ENCODE data around the gene FHOD3. TPM values are rescaled to one million over a fixed set of nuclear protein-coding genes. Genes with fewer than 3 reads are reported as not detected.

The FHOD3 gene
- total RNA-seq, 1 experiment from 2014 or later: 2.9 TPM

DNA sequence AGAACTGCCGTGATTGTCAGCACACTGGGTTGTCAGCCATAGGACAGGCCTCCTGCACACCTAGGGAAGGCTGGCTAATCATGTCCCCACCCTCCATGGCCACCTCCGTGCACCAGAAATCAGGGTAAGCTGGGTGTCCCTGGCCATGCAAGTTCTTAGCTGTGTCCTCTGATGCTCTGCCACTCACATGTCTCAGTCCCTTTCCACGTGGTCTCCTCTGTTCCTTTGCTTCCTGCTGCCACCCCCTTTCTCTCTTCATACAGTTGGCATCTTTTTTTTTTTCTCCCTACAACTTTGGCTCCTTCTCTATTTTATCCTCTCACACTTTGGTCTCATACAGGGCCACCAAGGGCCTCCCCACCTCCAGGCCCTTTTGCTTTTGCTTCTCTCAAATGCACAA, 377.6 kb downstream of the FHOD3 start:
- CTCF ChIA-PET: no interaction called here
- TF ChIP-seq, protein P1, sequence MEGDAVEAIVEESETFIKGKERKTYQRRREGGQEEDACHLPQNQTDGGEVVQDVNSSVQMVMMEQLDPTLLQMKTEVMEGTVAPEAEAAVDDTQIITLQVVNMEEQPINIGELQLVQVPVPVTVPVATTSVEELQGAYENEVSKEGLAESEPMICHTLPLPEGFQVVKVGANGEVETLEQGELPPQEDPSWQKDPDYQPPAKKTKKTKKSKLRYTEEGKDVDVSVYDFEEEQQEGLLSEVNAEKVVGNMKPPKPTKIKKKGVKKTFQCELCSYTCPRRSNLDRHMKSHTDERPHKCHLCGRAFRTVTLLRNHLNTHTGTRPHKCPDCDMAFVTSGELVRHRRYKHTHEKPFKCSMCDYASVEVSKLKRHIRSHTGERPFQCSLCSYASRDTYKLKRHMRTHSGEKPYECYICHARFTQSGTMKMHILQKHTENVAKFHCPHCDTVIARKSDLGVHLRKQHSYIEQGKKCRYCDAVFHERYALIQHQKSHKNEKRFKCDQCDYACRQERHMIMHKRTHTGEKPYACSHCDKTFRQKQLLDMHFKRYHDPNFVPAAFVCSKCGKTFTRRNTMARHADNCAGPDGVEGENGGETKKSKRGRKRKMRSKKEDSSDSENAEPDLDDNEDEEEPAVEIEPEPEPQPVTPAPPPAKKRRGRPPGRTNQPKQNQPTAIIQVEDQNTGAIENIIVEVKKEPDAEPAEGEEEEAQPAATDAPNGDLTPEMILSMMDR (IDR thresholded peaks at IDR 0.05; ENCODE audit: unreplicated experiment): no peak
- DNase-seq: no peak
- Mint-ChIP-seq H3K4me3 (ENCODE audit: low read depth, unreplicated experiment) (no peak overlapping the region), H3K27ac (ENCODE audit: unreplicated experiment) (no peak overlapping the region), H3K36me3 (ENCODE audit: insufficient read depth, unreplicated experiment) (no peaks in the 10 kb centered on the region), H3K27me3 (ENCODE audit: unreplicated experiment) (peaks cover 12% of the 10 kb centered on the region), H3K9me3 (ENCODE audit: low read depth, unreplicated experiment) (no peaks in the 10 kb centered on the region), H3K4me1 (ENCODE audit: low read depth, unreplicated experiment) (peaks cover 14% of the 10 kb centered on the region)
- no TSS peak for BruUV-seq (replicated peaks)
- intact Hi-C loops (cut with micrococcal nuclease; ENCODE audit: unreplicated experiment): no loop called here

DNA sequence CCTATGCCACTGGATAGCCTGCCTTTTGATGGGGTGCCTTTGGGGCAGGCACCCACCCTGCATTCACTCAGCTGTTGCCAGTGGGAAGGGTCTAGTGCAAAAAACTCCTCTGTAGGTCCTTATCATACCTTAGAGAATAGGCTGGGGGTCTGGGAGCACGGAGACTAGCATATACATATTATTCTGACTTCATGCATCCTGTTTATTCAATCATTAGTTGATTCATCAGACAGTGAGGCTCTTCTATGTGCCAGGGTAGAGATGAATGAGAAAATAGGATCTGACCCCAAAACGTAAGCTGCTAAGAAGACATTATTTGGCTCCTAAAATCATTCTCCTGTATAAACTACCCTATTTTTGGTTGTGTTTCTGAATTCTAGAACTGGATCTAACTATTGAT, 378.0 kb downstream of the FHOD3 start:
- no TSS peak for BruUV-seq (replicated peaks)
- Mint-ChIP-seq H3K36me3 (ENCODE audit: insufficient read depth, unreplicated experiment) (no peaks in the 10 kb centered on the region), H3K4me1 (ENCODE audit: low read depth, unreplicated experiment) (peaks cover 14% of the 10 kb centered on the region), H3K9me3 (ENCODE audit: low read depth, unreplicated experiment) (no peaks in the 10 kb centered on the region), H3K27ac (ENCODE audit: unreplicated experiment) (no peak overlapping the region), H3K4me3 (ENCODE audit: low read depth, unreplicated experiment) (no peak overlapping the region), H3K27me3 (ENCODE audit: unreplicated experiment) (peaks cover 12% of the 10 kb centered on the region)
- DNase-seq: no peak
- CTCF ChIA-PET: no interaction called here
- TF ChIP-seq, protein P1 (IDR thresholded peaks at IDR 0.05; ENCODE audit: unreplicated experiment): no peak
- intact Hi-C loops (cut with micrococcal nuclease; ENCODE audit: unreplicated experiment): no loop called here

DNA sequence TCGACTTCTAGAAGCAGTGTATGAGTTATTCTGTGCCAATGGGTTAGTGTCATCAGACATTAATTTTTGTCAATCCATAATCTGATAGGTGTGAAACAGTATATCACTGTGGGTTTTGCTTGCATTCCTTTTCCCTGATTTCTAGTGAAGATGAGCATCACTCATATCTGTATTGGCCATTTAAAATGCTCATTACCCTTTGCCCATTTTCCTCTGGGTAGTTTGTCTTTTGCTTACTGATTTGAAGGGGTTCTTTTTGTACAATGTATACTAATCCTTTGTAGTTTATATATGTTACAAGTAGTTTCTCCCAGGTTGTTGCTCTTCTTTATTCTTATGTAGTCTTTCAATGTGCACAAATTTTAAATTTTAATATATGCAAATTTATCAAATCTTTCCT, 379.1 kb downstream of the FHOD3 start:
- DNase-seq: no peak
- no TSS peak for BruUV-seq (replicated peaks)
- Mint-ChIP-seq H3K4me1 (ENCODE audit: low read depth, unreplicated experiment) (peaks cover 14% of the 10 kb centered on the region), H3K9me3 (ENCODE audit: low read depth, unreplicated experiment) (no peaks in the 10 kb centered on the region), H3K27me3 (ENCODE audit: unreplicated experiment) (peaks cover 6% of the 10 kb centered on the region), H3K36me3 (ENCODE audit: insufficient read depth, unreplicated experiment) (no peaks in the 10 kb centered on the region), H3K4me3 (ENCODE audit: low read depth, unreplicated experiment) (no peak overlapping the region), H3K27ac (ENCODE audit: unreplicated experiment) (no peak overlapping the region)
- intact Hi-C loops (cut with micrococcal nuclease; ENCODE audit: unreplicated experiment): no loop called here
- CTCF ChIA-PET: no interaction called here
- TF ChIP-seq, protein P1 (IDR thresholded peaks at IDR 0.05; ENCODE audit: unreplicated experiment): no peak

DNA sequence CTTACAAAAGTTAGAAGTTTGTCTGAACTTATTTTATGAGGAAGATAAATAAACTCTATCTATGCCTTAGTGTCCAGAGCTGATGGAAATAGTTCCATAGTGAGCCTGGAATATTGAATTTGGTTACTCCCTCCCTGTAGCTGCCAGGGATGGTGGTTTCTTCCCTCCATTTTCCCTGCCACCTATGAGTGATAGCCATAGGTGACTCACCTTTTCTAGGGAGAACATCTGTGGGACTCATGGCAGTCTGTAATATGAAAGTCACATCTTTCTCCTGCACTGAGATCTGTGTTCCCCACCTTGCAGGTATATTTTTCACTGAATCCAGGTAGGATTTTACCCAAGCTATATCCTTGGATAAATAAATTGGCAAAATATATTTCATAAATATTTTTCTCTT, 382.5 kb downstream of the FHOD3 start:
- CTCF ChIA-PET: no interaction called here
- no peak overlapping the region for H3K27ac Mint-ChIP-seq (ENCODE audit: unreplicated experiment)
- H3K4me1 Mint-ChIP-seq (ENCODE audit: low read depth, unreplicated experiment): no peaks in the 10 kb centered on the region
- TF ChIP-seq, protein P1 (IDR thresholded peaks at IDR 0.05; ENCODE audit: unreplicated experiment): no peak
- no peak for DNase-seq
- H3K9me3 Mint-ChIP-seq (ENCODE audit: low read depth, unreplicated experiment): peaks cover 2% of the 10 kb centered on the region
- no peaks in the 10 kb centered on the region for H3K27me3 Mint-ChIP-seq (ENCODE audit: unreplicated experiment)
- intact Hi-C loops (cut with micrococcal nuclease; ENCODE audit: unreplicated experiment): no loop called here
- no peak overlapping the region for H3K4me3 Mint-ChIP-seq (ENCODE audit: low read depth, unreplicated experiment)
- BruUV-seq (replicated peaks): no TSS peak
- H3K36me3 Mint-ChIP-seq (ENCODE audit: insufficient read depth, unreplicated experiment): no peaks in the 10 kb centered on the region

DNA sequence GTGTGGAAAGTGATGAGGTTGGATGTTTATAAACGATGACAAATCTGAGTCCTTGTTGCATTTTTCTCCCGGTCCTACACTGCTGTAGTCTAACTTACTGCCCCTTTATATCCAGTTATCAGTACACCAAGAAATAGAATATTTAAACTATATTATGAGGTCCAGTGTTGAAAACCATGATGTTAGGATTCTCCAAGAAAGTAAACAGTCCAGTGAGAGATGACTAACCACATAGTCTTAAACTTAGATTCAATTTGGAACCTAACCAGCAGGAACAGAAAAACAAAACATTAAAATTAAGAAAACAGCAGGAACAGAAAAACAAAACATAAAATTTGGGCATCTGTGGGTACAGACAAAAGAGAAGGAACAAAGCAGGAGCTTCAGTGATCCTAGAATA, 388.1 kb downstream of the FHOD3 start:
- Mint-ChIP-seq H3K9me3 (ENCODE audit: low read depth, unreplicated experiment) (peaks cover 2% of the 10 kb centered on the region), H3K27me3 (ENCODE audit: unreplicated experiment) (peaks cover 18% of the 10 kb centered on the region), H3K27ac (ENCODE audit: unreplicated experiment) (no peak overlapping the region), H3K36me3 (ENCODE audit: insufficient read depth, unreplicated experiment) (no peaks in the 10 kb centered on the region), H3K4me3 (ENCODE audit: low read depth, unreplicated experiment) (no peak overlapping the region), H3K4me1 (ENCODE audit: low read depth, unreplicated experiment) (no peaks in the 10 kb centered on the region)
- TF ChIP-seq, protein P1 (IDR thresholded peaks at IDR 0.05; ENCODE audit: unreplicated experiment): no peak
- CTCF ChIA-PET: no interaction called here
- no peak for DNase-seq
- no TSS peak for BruUV-seq (replicated peaks)
- intact Hi-C loops (cut with micrococcal nuclease; ENCODE audit: unreplicated experiment): no loop called here
